GM19240 (cell line): ENCODE data around the gene PEX16.

Experiments
- DNase-seq: peaks from one replicate; pipeline ENCODE4 v3.0.0; 2011; ENCODE audit warnings: low spot score; ENCODE audit not compliant: insufficient read length

The PEX16 gene

GRCh38 chr11:45917623-45918330, at the start of gene PEX16:
Gene PEX16, minus strand, starts transcription at chr11:45917877. Its CDS starts 66 bp downstream, at chr11:45917811.
- peak; percentile 99 for DNase-seq

- peak; percentile 47 for DNase-seq
Measured at GRCh38 chr11:45964911-45965389, 47.3 kb upstream of the PEX16 start.

GRCh38 chr11:45961751-45962240, 44.1 kb upstream of the PEX16 start:
- DNase-seq: no peak

- no peak for DNase-seq
Measured at GRCh38 chr11:45960387-45961095, 42.9 kb upstream of the PEX16 start.

- no peak for DNase-seq
Measured at GRCh38 chr11:45959851-45960250, 42.2 kb upstream of the PEX16 start.

- no peak for DNase-seq
Measured at GRCh38 chr11:45949992-45950407, 32.3 kb upstream of the PEX16 start.

GRCh38 chr11:45948356-45948755, 30.7 kb upstream of the PEX16 start:
- no peak for DNase-seq

GRCh38 chr11:45947885-45948284, 30.2 kb upstream of the PEX16 start:
- no peak for DNase-seq

- DNase-seq: no peak
Measured at GRCh38 chr11:45945397-45945999, 27.8 kb upstream of the PEX16 start.

GRCh38 chr11:45942381-45942780, 24.7 kb upstream of the PEX16 start:
- DNase-seq: no peak

GRCh38 chr11:45941285-45941684, 23.6 kb upstream of the PEX16 start:
- DNase-seq: no peak

GRCh38 chr11:45939836-45940235, 22.2 kb upstream of the PEX16 start:
- no peak for DNase-seq

- DNase-seq: no peak
Measured at GRCh38 chr11:45937916-45938315, 20.2 kb upstream of the PEX16 start.

GRCh38 chr11:45936511-45937054, 18.9 kb upstream of the PEX16 start:
- no peak for DNase-seq

- DNase-seq: no peak
Measured at GRCh38 chr11:45935349-45936064, 17.8 kb upstream of the PEX16 start.

GRCh38 chr11:45934580-45935318, 17.1 kb upstream of the PEX16 start:
- no peak for DNase-seq

- no peak for DNase-seq
Measured at GRCh38 chr11:45933846-45934579, 16.3 kb upstream of the PEX16 start.

GRCh38 chr11:45933131-45933831, 15.6 kb upstream of the PEX16 start:
- DNase-seq: no peak

- no peak for DNase-seq
Measured at GRCh38 chr11:45932217-45932616, 14.5 kb upstream of the PEX16 start.
